ENCODE measurements around the gene PRDX6.

DNA sequence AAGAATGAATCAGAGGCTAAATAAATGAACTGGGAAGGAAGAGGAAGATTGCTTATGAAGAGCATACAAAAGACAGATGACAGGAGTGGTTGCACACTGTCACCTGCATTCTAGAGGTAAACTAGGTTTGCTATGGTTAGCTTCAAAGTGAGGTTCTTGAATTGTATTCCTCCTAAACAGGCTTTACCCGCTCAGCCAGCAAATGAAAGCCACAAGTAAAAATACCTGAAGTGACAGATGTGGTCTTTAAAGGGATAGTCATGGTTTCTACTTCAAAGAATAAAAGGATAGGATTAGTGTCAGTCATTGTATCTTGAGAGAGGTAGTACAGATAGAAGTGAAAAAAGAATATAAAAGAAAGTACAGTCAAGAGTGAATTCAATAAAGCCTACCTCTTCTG is 32.4 kb upstream of the PRDX6 start:
- TF ChIP-seq, protein P1, sequence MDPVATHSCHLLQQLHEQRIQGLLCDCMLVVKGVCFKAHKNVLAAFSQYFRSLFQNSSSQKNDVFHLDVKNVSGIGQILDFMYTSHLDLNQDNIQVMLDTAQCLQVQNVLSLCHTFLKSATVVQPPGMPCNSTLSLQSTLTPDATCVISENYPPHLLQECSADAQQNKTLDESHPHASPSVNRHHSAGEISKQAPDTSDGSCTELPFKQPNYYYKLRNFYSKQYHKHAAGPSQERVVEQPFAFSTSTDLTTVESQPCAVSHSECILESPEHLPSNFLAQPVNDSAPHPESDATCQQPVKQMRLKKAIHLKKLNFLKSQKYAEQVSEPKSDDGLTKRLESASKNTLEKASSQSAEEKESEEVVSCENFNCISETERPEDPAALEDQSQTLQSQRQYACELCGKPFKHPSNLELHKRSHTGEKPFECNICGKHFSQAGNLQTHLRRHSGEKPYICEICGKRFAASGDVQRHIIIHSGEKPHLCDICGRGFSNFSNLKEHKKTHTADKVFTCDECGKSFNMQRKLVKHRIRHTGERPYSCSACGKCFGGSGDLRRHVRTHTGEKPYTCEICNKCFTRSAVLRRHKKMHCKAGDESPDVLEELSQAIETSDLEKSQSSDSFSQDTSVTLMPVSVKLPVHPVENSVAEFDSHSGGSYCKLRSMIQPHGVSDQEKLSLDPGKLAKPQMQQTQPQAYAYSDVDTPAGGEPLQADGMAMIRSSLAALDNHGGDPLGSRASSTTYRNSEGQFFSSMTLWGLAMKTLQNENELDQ (tag by site-specific recombination; IDR thresholded peaks at IDR 0.05; ENCODE audit: low read depth), result no peak
- TF ChIP-seq, protein P2, sequence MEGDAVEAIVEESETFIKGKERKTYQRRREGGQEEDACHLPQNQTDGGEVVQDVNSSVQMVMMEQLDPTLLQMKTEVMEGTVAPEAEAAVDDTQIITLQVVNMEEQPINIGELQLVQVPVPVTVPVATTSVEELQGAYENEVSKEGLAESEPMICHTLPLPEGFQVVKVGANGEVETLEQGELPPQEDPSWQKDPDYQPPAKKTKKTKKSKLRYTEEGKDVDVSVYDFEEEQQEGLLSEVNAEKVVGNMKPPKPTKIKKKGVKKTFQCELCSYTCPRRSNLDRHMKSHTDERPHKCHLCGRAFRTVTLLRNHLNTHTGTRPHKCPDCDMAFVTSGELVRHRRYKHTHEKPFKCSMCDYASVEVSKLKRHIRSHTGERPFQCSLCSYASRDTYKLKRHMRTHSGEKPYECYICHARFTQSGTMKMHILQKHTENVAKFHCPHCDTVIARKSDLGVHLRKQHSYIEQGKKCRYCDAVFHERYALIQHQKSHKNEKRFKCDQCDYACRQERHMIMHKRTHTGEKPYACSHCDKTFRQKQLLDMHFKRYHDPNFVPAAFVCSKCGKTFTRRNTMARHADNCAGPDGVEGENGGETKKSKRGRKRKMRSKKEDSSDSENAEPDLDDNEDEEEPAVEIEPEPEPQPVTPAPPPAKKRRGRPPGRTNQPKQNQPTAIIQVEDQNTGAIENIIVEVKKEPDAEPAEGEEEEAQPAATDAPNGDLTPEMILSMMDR (tag by site-specific recombination; IDR thresholded peaks at IDR 0.05), result no peak
